ENCODE data around the gene PDZD2.

Gene PDZD2

GRCh38 chr5:31990081-31990650, 351.2 kb downstream of the PDZD2 start:
- no peaks in the 10 kb centered on the region for H3K79me2 ChIP-seq (ENCODE audit: control insufficient read depth, insufficient read depth, low read length, unreplicated experiment)
- H3K4me3 ChIP-seq (ENCODE audit: low read depth, low read length) = no peak overlapping the region
- H3K27ac ChIP-seq (ENCODE audit: low read depth, low read length) = no peak overlapping the region
- H3K27me3 ChIP-seq (ENCODE audit: insufficient read depth, low read length) = no peaks in the 10 kb centered on the region
- H2AFZ ChIP-seq (ENCODE audit: low read length, unreplicated experiment) = no peak overlapping the region
- no peaks in the 10 kb centered on the region for H3K36me3 ChIP-seq (ENCODE audit: insufficient read depth, low read length)
- peaks cover 41% of the 10 kb centered on the region for H3K4me1 ChIP-seq (ENCODE audit: control insufficient read depth, insufficient read depth, low read length, unreplicated experiment)

- Histone ChIP-seq H3K27ac (ENCODE audit: low read depth, low read length) (no peak overlapping the region), H2AFZ (ENCODE audit: low read length, unreplicated experiment) (no peak overlapping the region), H3K4me3 (ENCODE audit: low read depth, low read length) (no peak overlapping the region), H3K4me1 (ENCODE audit: control insufficient read depth, insufficient read depth, low read length, unreplicated experiment) (peaks cover 41% of the 10 kb centered on the region), H3K27me3 (ENCODE audit: insufficient read depth, low read length) (no peaks in the 10 kb centered on the region), H3K36me3 (ENCODE audit: insufficient read depth, low read length) (no peaks in the 10 kb centered on the region), H3K79me2 (ENCODE audit: control insufficient read depth, insufficient read depth, low read length, unreplicated experiment) (no peaks in the 10 kb centered on the region)
These were observed 351.8 kb downstream of the PDZD2 start for GRCh38 chr5:31990701-31991110.

DNA sequence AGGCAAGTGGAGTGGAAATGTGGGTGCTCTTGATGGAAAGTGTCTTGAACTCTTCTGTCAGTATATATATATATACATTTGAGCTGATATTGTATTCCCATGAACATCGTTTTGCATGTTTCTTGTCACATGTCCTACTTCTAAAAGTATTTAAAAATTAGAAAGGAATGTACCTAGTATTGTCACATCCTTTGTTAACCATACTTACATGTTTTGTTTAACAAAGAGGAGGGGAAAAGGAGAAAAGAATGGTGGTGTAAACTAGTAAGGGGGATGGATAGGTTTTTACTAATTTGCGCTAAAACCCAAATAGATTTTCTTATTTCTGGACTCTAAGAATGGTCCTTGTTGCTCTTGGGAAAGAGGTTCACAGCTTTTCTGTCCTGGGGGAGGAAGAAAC, 353.4 kb downstream of the PDZD2 start:
- H3K4me1 ChIP-seq (ENCODE audit: control insufficient read depth, insufficient read depth, low read length, unreplicated experiment) = peaks cover 40% of the 10 kb centered on the region

GRCh38 chr5:31993165-31993961, 354.4 kb downstream of the PDZD2 start:
- Histone ChIP-seq H3K4me1 (ENCODE audit: control insufficient read depth, insufficient read depth, low read length, unreplicated experiment) (peaks cover 32% of the 10 kb centered on the region), H3K27me3 (ENCODE audit: insufficient read depth, low read length) (peaks cover 12% of the 10 kb centered on the region), H3K79me2 (ENCODE audit: control insufficient read depth, insufficient read depth, low read length, unreplicated experiment) (no peaks in the 10 kb centered on the region), H3K27ac (ENCODE audit: low read depth, low read length) (no peak overlapping the region), H2AFZ (ENCODE audit: low read length, unreplicated experiment) (no peak overlapping the region), H3K4me3 (ENCODE audit: low read depth, low read length) (no peak overlapping the region), H3K36me3 (ENCODE audit: insufficient read depth, low read length) (no peaks in the 10 kb centered on the region)

More for the DNA sequence above, 353.4 kb downstream of the PDZD2 start:
- no peaks in the 10 kb centered on the region for H3K79me2 ChIP-seq (ENCODE audit: control insufficient read depth, insufficient read depth, low read length, unreplicated experiment)
- H2AFZ ChIP-seq (ENCODE audit: low read length, unreplicated experiment) = no peak overlapping the region
- H3K36me3 ChIP-seq (ENCODE audit: insufficient read depth, low read length) = no peaks in the 10 kb centered on the region
- no peak overlapping the region for H3K4me3 ChIP-seq (ENCODE audit: low read depth, low read length)
- H3K27me3 ChIP-seq (ENCODE audit: insufficient read depth, low read length) = peaks cover 2% of the 10 kb centered on the region; the same call in 1 of the 2 replicates
- no peak overlapping the region for H3K27ac ChIP-seq (ENCODE audit: low read depth, low read length)

DNA sequence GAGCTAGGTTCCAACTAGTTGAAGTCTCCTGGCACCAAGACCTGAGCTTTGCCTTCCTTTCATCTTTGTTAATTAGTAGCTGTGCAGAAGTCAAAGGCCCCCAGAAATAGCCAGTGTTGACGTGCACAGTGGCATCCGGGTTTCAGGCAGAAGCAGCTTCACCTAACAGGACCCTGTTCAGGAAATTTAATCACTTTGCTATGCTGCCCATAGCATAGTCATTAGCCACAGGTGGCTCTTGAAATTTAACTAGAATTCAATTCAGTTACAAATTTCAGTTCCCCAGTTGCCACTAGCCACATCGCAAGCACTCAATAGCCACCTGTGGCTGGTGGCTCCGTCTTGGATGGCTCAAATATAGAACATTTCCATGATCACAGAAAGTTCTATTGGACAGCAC, 356.1 kb downstream of the PDZD2 start:
- Histone ChIP-seq H3K36me3 (ENCODE audit: insufficient read depth, low read length) (no peaks in the 10 kb centered on the region), H3K79me2 (ENCODE audit: control insufficient read depth, insufficient read depth, low read length, unreplicated experiment) (no peaks in the 10 kb centered on the region), H3K27me3 (ENCODE audit: insufficient read depth, low read length) (peaks cover 18% of the 10 kb centered on the region), H3K27ac (ENCODE audit: low read depth, low read length) (no peak overlapping the region), H3K4me1 (ENCODE audit: control insufficient read depth, insufficient read depth, low read length, unreplicated experiment) (peaks cover 21% of the 10 kb centered on the region), H3K4me3 (ENCODE audit: low read depth, low read length) (no peak overlapping the region), H2AFZ (ENCODE audit: low read length, unreplicated experiment) (no peak overlapping the region)

DNA sequence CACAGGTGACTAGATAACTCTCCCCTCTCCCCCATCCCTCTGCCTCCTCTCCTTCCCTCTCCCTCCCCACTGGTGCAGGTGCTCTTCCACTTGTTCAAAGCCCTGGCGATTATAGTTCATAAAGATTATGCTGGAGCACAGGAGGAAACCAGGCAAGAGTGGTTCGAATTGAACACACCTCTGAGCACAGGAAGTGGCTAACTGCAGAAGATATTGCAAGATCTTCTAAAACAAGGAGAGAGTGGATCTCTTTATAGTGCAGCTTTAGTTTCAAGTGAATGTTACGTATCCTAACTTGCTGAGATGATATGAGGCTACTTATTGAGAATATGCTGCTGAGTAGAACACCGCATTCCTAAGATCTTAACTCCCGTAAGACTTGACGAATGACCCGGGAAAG, 356.8 kb downstream of the PDZD2 start:
- Histone ChIP-seq H3K27me3 (ENCODE audit: insufficient read depth, low read length) (peaks cover 18% of the 10 kb centered on the region), H3K4me1 (ENCODE audit: control insufficient read depth, insufficient read depth, low read length, unreplicated experiment) (peaks cover 14% of the 10 kb centered on the region), H3K27ac (ENCODE audit: low read depth, low read length) (no peak overlapping the region), H3K79me2 (ENCODE audit: control insufficient read depth, insufficient read depth, low read length, unreplicated experiment) (no peaks in the 10 kb centered on the region), H3K36me3 (ENCODE audit: insufficient read depth, low read length) (no peaks in the 10 kb centered on the region), H3K4me3 (ENCODE audit: low read depth, low read length) (no peak overlapping the region), H2AFZ (ENCODE audit: low read length, unreplicated experiment) (no peak overlapping the region)

DNA sequence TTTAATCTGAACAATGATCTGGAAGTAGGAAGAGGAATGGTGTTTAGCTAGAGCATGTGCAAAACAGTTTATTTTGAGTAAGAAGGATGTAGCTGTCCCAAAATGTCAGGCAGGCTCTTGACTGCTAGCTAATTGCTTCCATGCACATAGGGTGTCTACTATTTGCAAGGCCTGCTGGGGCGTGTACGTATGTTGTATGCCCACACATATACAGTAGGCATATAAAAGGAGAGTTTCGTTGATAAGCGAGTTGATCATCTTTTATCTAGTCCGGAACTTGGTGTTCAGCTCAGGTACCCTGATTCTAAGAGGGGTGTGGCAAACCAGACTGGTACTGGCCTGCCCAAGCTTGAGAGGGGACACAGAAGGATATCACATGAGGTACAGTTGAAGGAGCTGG, 358.0 kb downstream of the PDZD2 start:
- no peak overlapping the region for H3K4me3 ChIP-seq (ENCODE audit: low read depth, low read length)
- no peak overlapping the region for H3K27ac ChIP-seq (ENCODE audit: low read depth, low read length)
- H3K79me2 ChIP-seq (ENCODE audit: control insufficient read depth, insufficient read depth, low read length, unreplicated experiment) = no peaks in the 10 kb centered on the region
- peaks cover 18% of the 10 kb centered on the region for H3K27me3 ChIP-seq (ENCODE audit: insufficient read depth, low read length)
- H2AFZ ChIP-seq (ENCODE audit: low read length, unreplicated experiment) = no peak overlapping the region
- peaks cover 12% of the 10 kb centered on the region for H3K4me1 ChIP-seq (ENCODE audit: control insufficient read depth, insufficient read depth, low read length, unreplicated experiment)
- no peaks in the 10 kb centered on the region for H3K36me3 ChIP-seq (ENCODE audit: insufficient read depth, low read length)

DNA sequence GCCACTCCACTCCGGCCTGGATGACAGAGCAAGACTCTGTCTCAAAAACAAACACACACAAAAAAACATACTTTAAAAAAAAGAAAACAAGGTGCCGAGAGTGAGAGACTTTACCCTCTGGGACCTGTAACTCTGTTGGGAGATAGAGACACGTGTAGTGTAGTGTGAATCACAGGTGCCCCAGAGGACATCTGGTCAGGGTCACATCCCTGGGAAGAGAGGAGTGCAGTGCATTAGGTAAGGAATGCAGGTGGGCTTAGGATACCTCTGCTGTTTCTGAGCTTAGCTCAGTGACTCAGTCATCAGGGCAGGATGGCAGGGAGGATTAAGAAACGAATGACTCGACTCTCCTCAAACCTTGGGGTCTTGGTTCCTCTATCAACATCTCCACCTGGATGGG, 360.5 kb downstream of the PDZD2 start:
- no peaks in the 10 kb centered on the region for H3K79me2 ChIP-seq (ENCODE audit: control insufficient read depth, insufficient read depth, low read length, unreplicated experiment)
- no peak overlapping the region for H2AFZ ChIP-seq (ENCODE audit: low read length, unreplicated experiment)
- H3K27ac ChIP-seq (ENCODE audit: low read depth, low read length) = no peak overlapping the region
- H3K4me1 ChIP-seq (ENCODE audit: control insufficient read depth, insufficient read depth, low read length, unreplicated experiment) = no peaks in the 10 kb centered on the region
- no peaks in the 10 kb centered on the region for H3K36me3 ChIP-seq (ENCODE audit: insufficient read depth, low read length)
- peaks cover 18% of the 10 kb centered on the region for H3K27me3 ChIP-seq (ENCODE audit: insufficient read depth, low read length)
- no peak overlapping the region for H3K4me3 ChIP-seq (ENCODE audit: low read depth, low read length)

- H3K79me2 ChIP-seq (ENCODE audit: control insufficient read depth, insufficient read depth, low read length, unreplicated experiment) = no peaks in the 10 kb centered on the region
- no peaks in the 10 kb centered on the region for H3K4me1 ChIP-seq (ENCODE audit: control insufficient read depth, insufficient read depth, low read length, unreplicated experiment)
- no peak overlapping the region for H3K4me3 ChIP-seq (ENCODE audit: low read depth, low read length)
- no peaks in the 10 kb centered on the region for H3K36me3 ChIP-seq (ENCODE audit: insufficient read depth, low read length)
- H3K27me3 ChIP-seq (ENCODE audit: insufficient read depth, low read length) = peaks cover 18% of the 10 kb centered on the region
- H3K27ac ChIP-seq (ENCODE audit: low read depth, low read length) = no peak overlapping the region
- H2AFZ ChIP-seq (ENCODE audit: low read length, unreplicated experiment) = no peak overlapping the region
These were observed 361.8 kb downstream of the PDZD2 start for GRCh38 chr5:32000731-32001130.

- H3K4me3 ChIP-seq (ENCODE audit: low read depth, low read length) = no peak overlapping the region
- no peaks in the 10 kb centered on the region for H3K4me1 ChIP-seq (ENCODE audit: control insufficient read depth, insufficient read depth, low read length, unreplicated experiment)
- H3K79me2 ChIP-seq (ENCODE audit: control insufficient read depth, insufficient read depth, low read length, unreplicated experiment) = no peaks in the 10 kb centered on the region
- H3K27ac ChIP-seq (ENCODE audit: low read depth, low read length) = no peak overlapping the region
- H3K36me3 ChIP-seq (ENCODE audit: insufficient read depth, low read length) = no peaks in the 10 kb centered on the region
- no peak overlapping the region for H2AFZ ChIP-seq (ENCODE audit: low read length, unreplicated experiment)
- peaks cover 18% of the 10 kb centered on the region for H3K27me3 ChIP-seq (ENCODE audit: insufficient read depth, low read length)
These were observed 362.4 kb downstream of the PDZD2 start for GRCh38 chr5:32001284-32001683.

DNA sequence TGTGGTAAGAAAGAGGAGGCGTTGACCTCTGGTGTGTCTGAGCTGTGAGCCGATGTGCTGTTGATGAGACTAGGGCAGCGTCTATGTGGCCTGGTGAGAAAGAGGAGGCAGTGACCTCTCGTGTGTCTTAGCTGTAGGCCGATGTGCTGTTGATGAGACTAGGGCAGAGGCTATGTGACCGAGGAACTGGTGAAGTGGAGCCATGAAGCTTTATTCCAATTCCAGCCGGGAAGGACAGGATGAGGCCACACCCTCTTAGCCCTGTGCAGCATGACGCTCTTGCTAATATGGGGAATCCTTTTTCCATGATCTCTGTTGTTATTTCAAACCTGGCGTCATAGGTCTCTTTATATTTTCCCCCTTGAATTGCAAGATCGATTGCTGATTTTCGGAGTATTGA, 362.8 kb downstream of the PDZD2 start:
- Histone ChIP-seq H3K36me3 (ENCODE audit: insufficient read depth, low read length) (no peaks in the 10 kb centered on the region), H2AFZ (ENCODE audit: low read length, unreplicated experiment) (no peak overlapping the region), H3K4me1 (ENCODE audit: control insufficient read depth, insufficient read depth, low read length, unreplicated experiment) (no peaks in the 10 kb centered on the region), H3K27ac (ENCODE audit: low read depth, low read length) (no peak overlapping the region), H3K27me3 (ENCODE audit: insufficient read depth, low read length) (peaks cover 18% of the 10 kb centered on the region), H3K4me3 (ENCODE audit: low read depth, low read length) (no peak overlapping the region), H3K79me2 (ENCODE audit: control insufficient read depth, insufficient read depth, low read length, unreplicated experiment) (no peaks in the 10 kb centered on the region)

All from ACC112 (cell line).